ENCODE data around the gene MAD1L1. TPM values are rescaled to one million over a fixed set of nuclear protein-coding genes. Genes with fewer than 3 reads are reported as not detected.
A peak's percentile ranks its signal among the peaks of the same experiment; 100 is the strongest.

MAD1L1 gene
- total and polyA plus RNA-seq, 2 of the 13 experiments (the other 11 are each of a cell fraction or from before 2014, with no cell fraction given), result 17.4 to 64.7 TPM

GRCh38 chr7:2110610-2111396, 121.9 kb downstream of the MAD1L1 start (continued):
- TF ChIP-seq DZIP1 (CRISPR knock-in tag; IDR thresholded peaks at IDR 0.05) (0 out of 2 replicates have a peak, but pooled peaks have one; percentile 27), AGO2 (optimal IDR thresholded peaks at IDR 0.05; ENCODE audit: low read depth, low read length) (no peak), ZNF280D (CRISPR knock-in tag; IDR thresholded peaks at IDR 0.05) (peak; percentile 71; the same call in 1 of the 2 replicates), ZNF670 (CRISPR knock-in tag; IDR thresholded peaks at IDR 0.05; ENCODE audit: borderline replicate concordance) (peak; percentile 80; the same call in 1 of the 2 replicates), ETV6 (CRISPR knock-in tag; conservative IDR thresholded peaks at IDR 0.05) (no peak), ZNF546 (CRISPR knock-in tag; conservative IDR thresholded peaks at IDR 0.05) (0 out of 2 replicates have a peak, but pooled peaks have one; percentile 56), ZMYM4 (CRISPR knock-in tag; IDR thresholded peaks at IDR 0.05) (peak; percentile 83), ZNF597 (CRISPR knock-in tag; IDR thresholded peaks at IDR 0.05) (no peak), CSRNP1 (CRISPR knock-in tag; IDR thresholded peaks at IDR 0.05) (no peak; the same call in 1 of the 2 replicates), ZBTB10 (CRISPR knock-in tag; IDR thresholded peaks at IDR 0.05; ENCODE audit: borderline replicate concordance) (no peak), RARG (CRISPR knock-in tag; IDR thresholded peaks at IDR 0.05; ENCODE audit: low read depth) (no peak), ZNF44 (CRISPR knock-in tag; IDR thresholded peaks at IDR 0.05) (0 out of 2 replicates have a peak, but pooled peaks have one; percentile 79), ZNF569 (CRISPR knock-in tag; IDR thresholded peaks at IDR 0.05; ENCODE audit: borderline replicate concordance) (no peak), NFYC (CRISPR knock-in tag; IDR thresholded peaks at IDR 0.05) (0 out of 2 replicates have a peak, but pooled peaks have one; percentile 14), NR2F2 (IDR thresholded peaks at IDR 0.05; ENCODE audit: borderline replicate concordance, low read depth) (no peak), RNF2 (conservative IDR thresholded peaks at IDR 0.05; ENCODE audit: low read depth) (no peak), HMG20A (CRISPR knock-in tag; IDR thresholded peaks at IDR 0.05; ENCODE audit: borderline replicate concordance) (peak; percentile 70)

Measured in HepG2 (cell line).